HEK293 (cell line): ENCODE data around the gene MTG1.

Experiments
- FEZF1 ChIP-seq: fragments of 450-650 bp; formaldehyde crosslinking; IDR thresholded peaks from 2 replicates; pipeline ENCODE4 v1.5.1; 2016; ENCODE audit warnings: missing biosample characterization, missing genetic modification characterization
- SP2 ChIP-seq: fragments of 450-650 bp; formaldehyde crosslinking; IDR thresholded peaks from 2 replicates; pipeline ENCODE4 v1.5.1; 2016; ENCODE audit warnings: missing biosample characterization, missing genetic modification characterization
- WT1 ChIP-seq: fragments of 450-650 bp; formaldehyde crosslinking; IDR thresholded peaks from 2 replicates; pipeline ENCODE4 v1.5.1; 2016; ENCODE audit warnings: missing biosample characterization, missing genetic modification characterization
- YY1 ChIP-seq: fragments of 450-650 bp; formaldehyde crosslinking; IDR thresholded peaks from 2 replicates; pipeline ENCODE4 v1.5.1; 2018; ENCODE audit warnings: missing biosample characterization, missing genetic modification characterization
- ZBTB8A ChIP-seq: fragments of 450-650 bp; formaldehyde crosslinking; IDR thresholded peaks from 2 replicates; pipeline ENCODE4 v1.5.1; 2016; ENCODE audit warnings: missing biosample characterization, missing genetic modification characterization
- ZEB2 ChIP-seq: fragments of 450-650 bp; formaldehyde crosslinking; IDR thresholded peaks from 2 replicates; pipeline ENCODE4 v1.5.1; 2016; ENCODE audit warnings: missing biosample characterization, missing genetic modification characterization
- ZNF132 ChIP-seq: fragments of 450-650 bp; formaldehyde crosslinking; IDR thresholded peaks from 2 replicates; pipeline ENCODE4 v1.5.1; 2017; ENCODE audit warnings: missing biosample characterization, missing genetic modification characterization, borderline replicate concordance
- ZNF23 ChIP-seq: fragments of 450-650 bp; formaldehyde crosslinking; IDR thresholded peaks from 2 replicates; pipeline ENCODE4 v1.5.1; 2016; ENCODE audit warnings: missing biosample characterization, missing genetic modification characterization, borderline replicate concordance
- ZNF624 ChIP-seq: fragments of 450-650 bp; formaldehyde crosslinking; IDR thresholded peaks from 2 replicates; pipeline ENCODE4 v1.5.1; 2017; ENCODE audit warnings: missing biosample characterization, missing genetic modification characterization
- ZNF654 ChIP-seq: fragments of 450-650 bp; formaldehyde crosslinking; IDR thresholded peaks from 2 replicates; pipeline ENCODE4 v1.5.1; 2016; ENCODE audit warnings: low read depth, missing biosample characterization, missing genetic modification characterization
- TF ChIP-seq, protein P1 (sequence below): fragments of 450-650 bp; formaldehyde crosslinking; IDR thresholded peaks from 2 replicates; pipeline ENCODE4 v1.5.1; 2016; ENCODE audit warnings: missing biosample characterization, missing genetic modification characterization
- TF ChIP-seq, protein P2 (sequence below): fragments of 450-650 bp; formaldehyde crosslinking; IDR thresholded peaks from 2 replicates; pipeline ENCODE4 v1.5.1; 2016; ENCODE audit warnings: missing biosample characterization, missing genetic modification characterization
- TF ChIP-seq, protein P3 (sequence below): fragments of 450-650 bp; formaldehyde crosslinking; IDR thresholded peaks from 2 replicates; pipeline ENCODE4; 2016; ENCODE audit warnings: missing biosample characterization, missing genetic modification characterization

DNA sequence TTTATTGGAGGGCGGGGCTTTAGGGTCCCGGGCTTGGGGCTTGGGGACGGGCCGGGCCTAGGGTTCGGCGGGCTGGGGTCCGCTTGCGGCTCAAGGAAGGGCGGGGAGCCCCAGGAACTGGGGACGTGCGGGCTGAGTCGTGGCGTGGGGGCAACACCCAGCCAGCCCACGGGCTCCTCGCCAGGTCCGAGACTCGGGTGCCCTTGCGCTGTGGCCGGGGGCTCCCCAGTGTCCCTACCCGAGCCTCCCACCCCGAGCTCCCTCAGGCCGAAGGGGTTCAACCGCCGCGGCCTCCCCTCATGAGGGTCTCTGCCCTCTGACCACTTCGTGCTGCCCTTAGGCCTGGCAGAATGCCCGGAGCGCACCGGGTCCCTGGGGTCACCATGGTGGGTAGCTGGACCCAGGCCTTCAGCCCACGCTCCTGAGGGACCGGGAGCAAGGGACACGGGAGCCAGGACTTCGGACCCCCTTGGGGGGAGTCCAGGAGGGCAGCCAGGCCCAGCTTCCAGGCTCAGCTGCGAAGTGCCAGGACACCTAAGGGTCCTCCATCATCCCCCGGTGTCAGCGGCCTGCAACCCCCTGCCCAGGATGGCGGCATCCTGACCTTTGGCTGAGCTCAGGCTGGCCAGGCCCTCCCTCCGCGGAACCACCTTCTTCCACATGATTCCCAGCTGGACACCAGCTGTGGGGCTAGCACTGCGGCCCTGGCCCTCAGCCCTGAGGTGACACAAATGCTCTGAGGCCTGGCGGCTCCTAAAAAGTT, 35.6 kb upstream of the MTG1 start:
- TF ChIP-seq, protein P1, sequence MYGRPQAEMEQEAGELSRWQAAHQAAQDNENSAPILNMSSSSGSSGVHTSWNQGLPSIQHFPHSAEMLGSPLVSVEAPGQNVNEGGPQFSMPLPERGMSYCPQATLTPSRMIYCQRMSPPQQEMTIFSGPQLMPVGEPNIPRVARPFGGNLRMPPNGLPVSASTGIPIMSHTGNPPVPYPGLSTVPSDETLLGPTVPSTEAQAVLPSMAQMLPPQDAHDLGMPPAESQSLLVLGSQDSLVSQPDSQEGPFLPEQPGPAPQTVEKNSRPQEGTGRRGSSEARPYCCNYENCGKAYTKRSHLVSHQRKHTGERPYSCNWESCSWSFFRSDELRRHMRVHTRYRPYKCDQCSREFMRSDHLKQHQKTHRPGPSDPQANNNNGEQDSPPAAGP (tag by site-specific recombination) = no peak
- TF ChIP-seq, protein P2, sequence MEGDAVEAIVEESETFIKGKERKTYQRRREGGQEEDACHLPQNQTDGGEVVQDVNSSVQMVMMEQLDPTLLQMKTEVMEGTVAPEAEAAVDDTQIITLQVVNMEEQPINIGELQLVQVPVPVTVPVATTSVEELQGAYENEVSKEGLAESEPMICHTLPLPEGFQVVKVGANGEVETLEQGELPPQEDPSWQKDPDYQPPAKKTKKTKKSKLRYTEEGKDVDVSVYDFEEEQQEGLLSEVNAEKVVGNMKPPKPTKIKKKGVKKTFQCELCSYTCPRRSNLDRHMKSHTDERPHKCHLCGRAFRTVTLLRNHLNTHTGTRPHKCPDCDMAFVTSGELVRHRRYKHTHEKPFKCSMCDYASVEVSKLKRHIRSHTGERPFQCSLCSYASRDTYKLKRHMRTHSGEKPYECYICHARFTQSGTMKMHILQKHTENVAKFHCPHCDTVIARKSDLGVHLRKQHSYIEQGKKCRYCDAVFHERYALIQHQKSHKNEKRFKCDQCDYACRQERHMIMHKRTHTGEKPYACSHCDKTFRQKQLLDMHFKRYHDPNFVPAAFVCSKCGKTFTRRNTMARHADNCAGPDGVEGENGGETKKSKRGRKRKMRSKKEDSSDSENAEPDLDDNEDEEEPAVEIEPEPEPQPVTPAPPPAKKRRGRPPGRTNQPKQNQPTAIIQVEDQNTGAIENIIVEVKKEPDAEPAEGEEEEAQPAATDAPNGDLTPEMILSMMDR (tag by site-specific recombination) = no peak
- no peak for TF ChIP-seq ZEB2 (tag by site-specific recombination)
- no peak for TF ChIP-seq WT1 (tag by site-specific recombination)
- TF ChIP-seq ZNF23 (tag by site-specific recombination) = no peak
- TF ChIP-seq, protein P3, sequence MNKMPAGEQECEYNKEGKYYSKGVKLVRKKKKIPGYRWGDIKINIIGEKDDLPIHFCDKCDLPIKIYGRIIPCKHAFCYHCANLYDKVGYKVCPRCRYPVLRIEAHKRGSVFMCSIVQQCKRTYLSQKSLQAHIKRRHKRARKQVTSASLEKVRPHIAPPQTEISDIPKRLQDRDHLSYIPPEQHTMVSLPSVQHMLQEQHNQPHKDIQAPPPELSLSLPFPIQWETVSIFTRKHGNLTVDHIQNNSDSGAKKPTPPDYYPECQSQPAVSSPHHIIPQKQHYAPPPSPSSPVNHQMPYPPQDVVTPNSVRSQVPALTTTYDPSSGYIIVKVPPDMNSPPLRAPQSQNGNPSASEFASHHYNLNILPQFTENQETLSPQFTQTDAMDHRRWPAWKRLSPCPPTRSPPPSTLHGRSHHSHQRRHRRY (tag by site-specific recombination) = no peak
- no peak for TF ChIP-seq YY1 (tag by site-specific recombination)
- no peak for TF ChIP-seq FEZF1 (tag by site-specific recombination)
- TF ChIP-seq ZNF132 (tag by site-specific recombination) = no peak
- no peak for TF ChIP-seq ZBTB8A
- no peak for TF ChIP-seq SP2
- no peak for TF ChIP-seq ZNF624
- no peak for TF ChIP-seq ZNF654 (tag by site-specific recombination)
